GM18868 (cell line): ENCODE measurements around the gene CHST9.
"Not testable (repeated sequence)": the region's sequence is repeated elsewhere in the genome, so short reads cannot be mapped to it uniquely, and the experiment has no call there.

Experiments
- ATAC-seq: cut with Tn5 transposase; IDR thresholded peaks from one replicate; pipeline ENCODE4 v1.9.1; 2021; ENCODE audit warnings: mild to moderate bottlenecking, moderate library complexity; ENCODE audit not compliant: unreplicated experiment

The CHST9 gene

GRCh38 chr18:26943906-26944305, 241.2 kb downstream of the CHST9 start:
- no peak for ATAC-seq

- ATAC-seq = no peak
Observed at GRCh38 chr18:26941584-26941983, 243.5 kb downstream of the CHST9 start.

- ATAC-seq = no peak
Observed at GRCh38 chr18:26940744-26941398, 244.2 kb downstream of the CHST9 start.

- no peak for ATAC-seq
Observed at GRCh38 chr18:26931659-26932058, 253.4 kb downstream of the CHST9 start.

GRCh38 chr18:26930630-26931029, 254.5 kb downstream of the CHST9 start:
- ATAC-seq = no peak

- ATAC-seq = no peak
Observed at GRCh38 chr18:26928670-26929313, 256.3 kb downstream of the CHST9 start.

- ATAC-seq = not testable (repeated sequence)
Observed at GRCh38 chr18:26927822-26928221, 257.3 kb downstream of the CHST9 start.

GRCh38 chr18:26926066-26926675, 258.9 kb downstream of the CHST9 start:
- ATAC-seq = no peak

- ATAC-seq = no peak
Observed at GRCh38 chr18:26925313-26925712, 259.8 kb downstream of the CHST9 start.

- ATAC-seq = no peak
Observed at GRCh38 chr18:26922313-26922712, 262.8 kb downstream of the CHST9 start.

- ATAC-seq = no peak
Observed at GRCh38 chr18:26920644-26921043, 264.5 kb downstream of the CHST9 start.

GRCh38 chr18:26919627-26920026, 265.5 kb downstream of the CHST9 start:
- no peak for ATAC-seq

GRCh38 chr18:26919201-26919600, 265.9 kb downstream of the CHST9 start:
- ATAC-seq = no peak

- ATAC-seq = peak; percentile 86
Observed at GRCh38 chr18:26911840-26912239, 273.3 kb downstream of the CHST9 start.

- ATAC-seq = no peak
Observed at GRCh38 chr18:26909599-26910290, 275.4 kb downstream of the CHST9 start.

GRCh38 chr18:26908906-26909305, 276.2 kb downstream of the CHST9 start:
- ATAC-seq = no peak

GRCh38 chr18:26902291-26902690, 282.8 kb downstream of the CHST9 start:
- ATAC-seq = no peak

GRCh38 chr18:26901020-26901419, 284.1 kb downstream of the CHST9 start:
- ATAC-seq = no peak

GRCh38 chr18:26894426-26894825, 290.7 kb downstream of the CHST9 start:
- no peak for ATAC-seq

- no peak for ATAC-seq
Observed at GRCh38 chr18:26893996-26894395, 291.1 kb downstream of the CHST9 start.

- no peak for ATAC-seq
Observed at GRCh38 chr18:26888259-26888658, 296.8 kb downstream of the CHST9 start.
